Lower leg skin (tissue), 4 donors: ENCODE measurements around the gene MRPL49. TPM values are rescaled to one million over a fixed set of nuclear protein-coding genes. Genes with fewer than 3 reads are reported as not detected.
"Not testable (repeated sequence)": the region's sequence is repeated elsewhere in the genome, so short reads cannot be mapped to it uniquely, and the experiment has no call there.

Source experiments
- DNase-seq, 2 donors: peaks; one replicate each; pipeline ENCODE4 v3.0.0-alpha.2; 2019; ENCODE audit warnings: low spot score in 2 of 2
- H3K4me3 ChIP-seq: fragments of 200-600 bp; sonication (generic); 2 replicates; pipeline ENCODE4 v1.5.1; 2017; ENCODE audit warnings: mild to moderate bottlenecking, low read depth; ENCODE audit not compliant: poor library complexity, severe bottlenecking
- CTCF ChIP-seq, 3 donors: fragments of 450-650 bp; IDR thresholded peaks; one replicate each; pipeline ENCODE4 v1.5.1; 2016; ENCODE audit warnings: antibody characterized with exemption in 3 of 3, mild to moderate bottlenecking in 3 of 3, moderate library complexity in 2 of 3
- POLR2A ChIP-seq, 2 donors: fragments of 450-650 bp; IDR thresholded peaks; one replicate each; pipeline ENCODE4 v1.6.1; 2016 to 2017; ENCODE audit warnings: antibody characterized with exemption in 2 of 2, mild to moderate bottlenecking in 1 of 2, moderate library complexity in 1 of 2
- WGBS, 2 donors: methylation state at CpG; one replicate each; pipeline ENCODE4 v1.1.5; 2018; 5-methylcytosine and 5-hydroxymethylcytosine counted together
- intact Hi-C: fragments of 100-400 bp; cut with DNase I; formaldehyde crosslinking; loops from one replicate; pipeline ENCODE4 v1.15.0; 2023; ENCODE audit warnings: low total_unique reads
- total RNA-seq, 4 donors: library from RNA; depleted of rRNA; stranded (reverse); fragments of >200 nt; gene quantifications; one replicate each; pipeline ENCODE4 v1.1.0, GENCODE V29; 2016

MRPL49 gene
- total RNA-seq, 4 donors from 2014 or later = 61.0 to 107 (median 82.4) TPM

DNA sequence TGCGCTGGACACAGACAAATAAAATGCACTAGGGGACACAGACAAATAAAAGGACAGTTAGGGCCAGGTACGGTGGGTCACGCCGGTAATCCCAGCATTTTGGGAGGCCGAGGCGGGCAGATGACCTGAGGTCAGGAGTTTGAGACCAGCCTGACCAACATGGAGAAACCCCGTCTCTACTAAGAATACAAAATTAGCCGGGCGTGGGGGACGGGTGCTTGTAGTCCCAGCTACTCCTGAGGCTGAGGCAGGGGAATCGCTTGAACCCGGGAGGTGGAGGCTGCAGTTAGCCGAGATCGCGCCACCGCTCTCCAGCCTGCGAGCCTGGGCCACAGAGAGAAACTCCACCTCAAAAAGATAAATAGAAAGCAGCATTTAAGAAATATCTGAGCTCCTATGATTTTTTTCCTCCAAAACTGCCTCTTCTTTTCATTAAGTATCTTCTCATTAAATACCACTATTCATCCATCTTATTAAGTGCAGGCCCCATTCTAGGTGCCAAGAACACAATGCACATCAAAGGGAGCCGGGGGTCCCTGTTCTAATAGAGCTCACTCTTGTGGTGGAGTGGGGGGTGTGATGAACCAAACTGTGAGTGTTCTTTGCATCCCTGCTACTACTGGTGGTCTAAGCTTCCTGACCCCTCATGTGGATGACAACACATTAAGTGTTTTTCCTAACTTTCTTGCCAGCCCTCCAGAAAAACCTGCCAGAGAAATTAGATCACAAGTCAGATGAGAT is 3.9 kb upstream of the MRPL49 start:
- WGBS, 2 donors = 76 to 84% methylated on average over 18 of the region's 18 CpGs
- no peak for DNase-seq
- H3K4me3 ChIP-seq = no peak overlapping the region
- intact Hi-C loops = no loop called here
- TF ChIP-seq CTCF (IDR thresholded peaks at IDR 0.05) = peak in 1 of 3 donors; percentile 1
- no peak for TF ChIP-seq POLR2A (IDR thresholded peaks at IDR 0.05)

GRCh38 chr11:65118891-65119669 is 3.0 kb upstream of the MRPL49 start:
- 88% methylated on average over 18 of the region's 18 CpGs for WGBS, 2 donors
- intact Hi-C loops = not testable (repeated sequence)

DNA sequence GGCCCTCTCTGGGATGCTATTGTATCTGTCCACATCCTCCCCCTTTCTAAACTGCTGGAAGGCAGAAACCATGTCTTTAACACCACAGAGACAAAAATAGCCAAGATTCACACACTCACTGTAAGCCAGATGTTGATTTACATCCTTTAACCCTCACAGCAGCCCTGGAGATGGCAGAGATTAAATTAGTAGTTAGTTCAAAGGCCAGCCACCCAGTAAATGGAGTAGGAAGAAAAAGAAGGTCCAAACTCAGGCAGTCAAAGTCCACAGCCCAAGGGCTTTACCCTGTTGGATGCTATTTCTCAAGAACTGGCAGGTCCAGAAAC is 2.5 kb upstream of the MRPL49 start:
- intact Hi-C loops = no loop called here
- H3K4me3 ChIP-seq = no peak overlapping the region
- DNase-seq = no peak
- no peak for TF ChIP-seq CTCF (IDR thresholded peaks at IDR 0.05)
- no peak for TF ChIP-seq POLR2A (IDR thresholded peaks at IDR 0.05)

More at GRCh38 chr11:65118891-65119669, 3.0 kb upstream of the MRPL49 start:
- DNase-seq, H3K4me3 ChIP-seq: not testable (repeated sequence)

- WGBS, 2 donors = 76 to 83% methylated on average over 3 of the region's 3 CpGs
- no peak overlapping the region for H3K4me3 ChIP-seq
- intact Hi-C loops = no loop called here
- DNase-seq = no peak
- TF ChIP-seq CTCF (IDR thresholded peaks at IDR 0.05) (no peak), POLR2A (IDR thresholded peaks at IDR 0.05) (no peak)
Measured at GRCh38 chr11:65120831-65121230, 1.3 kb upstream of the MRPL49 start.

GRCh38 chr11:65121447-65121864 is 665 bp upstream of the MRPL49 start:
- intact Hi-C loops = no loop called here
- DNase-seq = no peak
- peak overlapping the region; percentile 80 for H3K4me3 ChIP-seq
- WGBS, 2 donors = 1 to 2% methylated on average over 22 of the region's 22 CpGs
- TF ChIP-seq POLR2A (IDR thresholded peaks at IDR 0.05) = no peak
- no peak for TF ChIP-seq CTCF (IDR thresholded peaks at IDR 0.05)

DNA sequence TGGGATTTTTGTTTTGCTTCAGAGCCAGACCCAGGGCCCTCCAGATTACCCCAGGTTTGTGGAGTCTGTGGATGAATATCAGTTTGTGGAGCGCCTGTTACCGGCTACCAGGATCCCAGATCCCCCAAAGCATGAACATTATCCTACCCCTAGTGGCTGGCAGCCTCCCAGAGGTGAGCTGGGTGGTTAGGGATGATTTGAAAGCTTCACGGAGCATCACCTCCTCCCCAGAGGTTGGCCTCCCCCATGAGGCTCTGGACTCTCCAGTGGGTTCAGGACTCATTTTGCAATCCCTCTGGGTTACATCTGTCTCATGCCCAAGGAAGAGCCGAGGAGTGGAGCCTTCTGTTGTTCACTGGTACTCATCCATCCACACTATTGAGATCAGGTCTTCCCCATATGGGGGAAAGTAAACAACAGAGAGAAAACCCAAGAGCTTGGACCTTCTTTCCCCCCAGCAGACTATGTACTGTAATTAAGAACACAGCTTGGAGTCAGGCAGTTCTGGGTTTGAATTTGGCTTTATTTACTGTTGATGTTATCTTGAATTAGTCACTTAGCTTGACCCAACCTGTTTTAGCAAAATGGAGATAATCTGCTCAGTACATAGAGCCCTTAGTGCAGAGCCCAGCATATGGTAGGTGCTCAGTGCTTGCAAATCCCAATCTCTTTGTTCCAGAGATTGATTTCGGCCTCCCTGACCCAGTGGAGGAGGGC is 2.5 kb downstream of the MRPL49 start:
- H3K4me3 ChIP-seq = no peak overlapping the region
- 90% methylated on average over 5 of the region's 5 CpGs for WGBS, 2 donors
- no peak for DNase-seq
- TF ChIP-seq CTCF (IDR thresholded peaks at IDR 0.05) (no peak), POLR2A (IDR thresholded peaks at IDR 0.05) (no peak)
- intact Hi-C loops = no loop called here
